GM12878 (cell line): ENCODE data around the gene LONRF2. TPM values are rescaled to one million over a fixed set of nuclear protein-coding genes. Genes with fewer than 3 reads are reported as not detected.

Source experiments
- polyA plus RNA-seq, 11 experiments: library from polyadenylated mRNA; depleted of rRNA in 4 of 11; unstranded in 6 of 11; stranded (reverse) in 5 of 11; fragments of >200 nt; fragmentation: Nextera tagmentation in 4 of 11; fragmentation: Illumina TruSeq in 1 of 11; extraction: Ambion mirVana in 4 of 11; extraction: Trizol in 1 of 11; gene quantifications; 1 replicate in 1 of 11; 2 replicates in 10 of 11; pipeline versions ENCODE4 v1.2.1 to v1.2.3, GENCODE V29; 2011 to 2016; ENCODE audit warnings: inconsistent platforms in 2 of 11, missing spikeins in 2 of 11, low read depth in 1 of 11
- small RNA-seq: library from RNA; depleted of rRNA; stranded (forward); fragments of <200 nt; gene quantifications from one replicate; pipeline ENCODE3, GENCODE V24; 2014
- total RNA-seq, 4 experiments: library from RNA; depleted of rRNA in 3 of 4; stranded (reverse); fragments of >200 nt in 3 of 4; fragmentation: Illumina TruSeq in 1 of 4; extraction: Trizol in 1 of 4; gene quantifications; 2 replicates each; pipeline versions ENCODE4 v1.2.1 to v1.2.3, GENCODE V29; 2013 to 2021

Gene LONRF2
- total and polyA plus RNA-seq, 10 of the 15 experiments (the other 5 are each of a cell fraction or from before 2014, with no cell fraction given): under 0.01 to 0.04 (median 0.01) TPM; not detected in 4

Small RNA genes within 50 kb of the gene (small RNA-seq; reads per million reads assigned to genes)
- gene AC012493.2: not detected

Other genes starting within 250 kb of the LONRF2 start
- 2.7 and 3.6 TPM in 2 replicates for gene AFF3, start 179.9 kb downstream of the LONRF2 start, total RNA-seq (2014; rRNA removed)
- gene AFF3, start 179.9 kb downstream of the LONRF2 start, total RNA-seq (2014; rRNA removed; fragmentation: Illumina TruSeq; extraction: Trizol): 4.3 and 5.3 TPM in 2 replicates
- 4.1 and 4.3 TPM in 2 replicates for gene AFF3, start 179.9 kb downstream of the LONRF2 start, total RNA-seq (2021)
- gene AFF3, start 179.9 kb downstream of the LONRF2 start, polyA plus RNA-seq (2011; rRNA removed): 0.69 and 0.89 TPM in 2 replicates
- gene AFF3, start 179.9 kb downstream of the LONRF2 start, polyA plus RNA-seq (2014; fragmentation: Illumina TruSeq; extraction: Trizol): 3.4 and 5.5 TPM in 2 replicates
- under 1 TPM; 0.26 to 0.31 TPM for gene AFF3, start 179.9 kb downstream of the LONRF2 start, polyA plus RNA-seq (2014; fragmentation: Nextera tagmentation; extraction: Ambion mirVana)
- 3.0 and 3.4 TPM in 2 replicates for gene AFF3, start 179.9 kb downstream of the LONRF2 start, polyA plus RNA-seq (2014; rRNA removed)
- 1 to 10 TPM; 2.1 to 2.7 TPM for gene AFF3, start 179.9 kb downstream of the LONRF2 start, polyA plus RNA-seq (2016; fragmentation: Nextera tagmentation; extraction: Ambion mirVana)
- gene CHST10, start 95.2 kb upstream of the LONRF2 start, total RNA-seq (2014; rRNA removed): 17.4 and 19.6 TPM in 2 replicates
- 14.3 and 15.7 TPM in 2 replicates for gene CHST10, start 95.2 kb upstream of the LONRF2 start, total RNA-seq (2014; rRNA removed; fragmentation: Illumina TruSeq; extraction: Trizol)
- 15.7 and 17.8 TPM in 2 replicates for gene CHST10, start 95.2 kb upstream of the LONRF2 start, total RNA-seq (2021)
- gene CHST10, start 95.2 kb upstream of the LONRF2 start, polyA plus RNA-seq (2011; rRNA removed): 16.8 and 19.7 TPM in 2 replicates
- gene CHST10, start 95.2 kb upstream of the LONRF2 start, polyA plus RNA-seq (2014; fragmentation: Illumina TruSeq; extraction: Trizol): 22.5 and 26.9 TPM in 2 replicates
- 1 to 10 TPM; 2.0 to 2.4 TPM for gene CHST10, start 95.2 kb upstream of the LONRF2 start, polyA plus RNA-seq (2014; fragmentation: Nextera tagmentation; extraction: Ambion mirVana)
- 17.7 and 17.9 TPM in 2 replicates for gene CHST10, start 95.2 kb upstream of the LONRF2 start, polyA plus RNA-seq (2014; rRNA removed)
- 10 to 100 TPM; 11.0 to 11.4 TPM for gene CHST10, start 95.2 kb upstream of the LONRF2 start, polyA plus RNA-seq (2016; fragmentation: Nextera tagmentation; extraction: Ambion mirVana)
- gene NMS, start 148.0 kb upstream of the LONRF2 start, total RNA-seq (2014; rRNA removed): not detected in 2 replicates
- gene NMS, start 148.0 kb upstream of the LONRF2 start, total RNA-seq (2014; rRNA removed; fragmentation: Illumina TruSeq; extraction: Trizol): not detected in 2 replicates
- gene NMS, start 148.0 kb upstream of the LONRF2 start, total RNA-seq (2021): not detected in 2 replicates
- gene NMS, start 148.0 kb upstream of the LONRF2 start, polyA plus RNA-seq (2011; rRNA removed): not detected in 2 replicates
- not detected in 2 replicates for gene NMS, start 148.0 kb upstream of the LONRF2 start, polyA plus RNA-seq (2014; fragmentation: Illumina TruSeq; extraction: Trizol)
- not detected for gene NMS, start 148.0 kb upstream of the LONRF2 start, polyA plus RNA-seq (2014; fragmentation: Nextera tagmentation; extraction: Ambion mirVana)
- not detected in 2 replicates for gene NMS, start 148.0 kb upstream of the LONRF2 start, polyA plus RNA-seq (2014; rRNA removed)
- gene NMS, start 148.0 kb upstream of the LONRF2 start, polyA plus RNA-seq (2016; fragmentation: Nextera tagmentation; extraction: Ambion mirVana): not detected
- 22.9 and 23.8 TPM in 2 replicates for gene PDCL3, start 240.5 kb upstream of the LONRF2 start, total RNA-seq (2014; rRNA removed)
- gene PDCL3, start 240.5 kb upstream of the LONRF2 start, total RNA-seq (2014; rRNA removed; fragmentation: Illumina TruSeq; extraction: Trizol): 35.3 and 35.5 TPM in 2 replicates
- gene PDCL3, start 240.5 kb upstream of the LONRF2 start, total RNA-seq (2021): 28.6 and 31.3 TPM in 2 replicates
- 31.9 and 38.3 TPM in 2 replicates for gene PDCL3, start 240.5 kb upstream of the LONRF2 start, polyA plus RNA-seq (2011; rRNA removed)
- 59.7 and 74.3 TPM in 2 replicates for gene PDCL3, start 240.5 kb upstream of the LONRF2 start, polyA plus RNA-seq (2014; fragmentation: Illumina TruSeq; extraction: Trizol)
- 100 to 1,000 TPM; 109 to 111 TPM for gene PDCL3, start 240.5 kb upstream of the LONRF2 start, polyA plus RNA-seq (2014; fragmentation: Nextera tagmentation; extraction: Ambion mirVana)
- 39.1 and 42.6 TPM in 2 replicates for gene PDCL3, start 240.5 kb upstream of the LONRF2 start, polyA plus RNA-seq (2014; rRNA removed)
- gene PDCL3, start 240.5 kb upstream of the LONRF2 start, polyA plus RNA-seq (2016; fragmentation: Nextera tagmentation; extraction: Ambion mirVana): 10 to 100 TPM; 75.6 to 81.7 TPM